ENCODE results near the gene MGAT4B. TPM values are rescaled to one million over a fixed set of nuclear protein-coding genes. Genes with fewer than 3 reads are reported as not detected.
"Not testable (repeated sequence)": the region's sequence is repeated elsewhere in the genome, so short reads cannot be mapped to it uniquely, and the experiment has no call there.

The MGAT4B gene
- total RNA-seq, 1 donor from 2014 or later: 93.3 TPM

DNA sequence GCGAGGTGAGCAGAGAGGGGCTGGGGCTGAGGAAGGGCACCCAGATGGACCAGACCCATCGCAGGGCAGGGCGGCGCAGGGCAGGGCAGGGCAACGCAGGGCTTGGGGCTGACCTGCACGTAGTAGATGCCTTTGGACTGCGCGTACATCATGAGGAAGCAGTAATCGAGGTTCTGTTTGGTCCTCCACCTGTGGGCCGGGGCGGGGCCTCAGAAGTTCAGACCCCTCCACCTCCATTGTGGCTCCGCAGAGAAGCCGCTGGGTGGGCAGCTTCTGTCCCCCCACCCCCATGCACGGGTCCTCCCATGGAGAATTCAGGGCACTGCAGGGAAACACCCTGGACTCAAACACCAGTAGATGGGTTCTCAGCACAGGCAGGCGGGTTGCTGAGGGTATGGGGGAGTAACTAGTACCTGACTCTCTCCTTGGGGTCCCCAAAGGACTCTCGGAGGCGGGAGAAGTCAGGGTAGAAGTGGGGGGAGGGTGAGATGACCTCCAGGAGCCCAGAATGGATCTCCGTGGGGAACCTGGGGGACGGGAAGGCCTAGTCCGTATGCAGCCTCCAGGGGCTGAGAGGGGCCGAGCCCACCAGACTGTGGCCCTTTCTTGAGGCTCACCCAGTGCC, 6.5 kb downstream of the MGAT4B start:
- DNase-seq (no peak), ATAC-seq (ENCODE audit: poor library complexity) (no peak)
- intact Hi-C loops (cut with DNase I): loop anchor here (10.0 kb wide), 1 partner anchor 105 kb away; the partner anchor contains the start of gene TBC1D9B

DNA sequence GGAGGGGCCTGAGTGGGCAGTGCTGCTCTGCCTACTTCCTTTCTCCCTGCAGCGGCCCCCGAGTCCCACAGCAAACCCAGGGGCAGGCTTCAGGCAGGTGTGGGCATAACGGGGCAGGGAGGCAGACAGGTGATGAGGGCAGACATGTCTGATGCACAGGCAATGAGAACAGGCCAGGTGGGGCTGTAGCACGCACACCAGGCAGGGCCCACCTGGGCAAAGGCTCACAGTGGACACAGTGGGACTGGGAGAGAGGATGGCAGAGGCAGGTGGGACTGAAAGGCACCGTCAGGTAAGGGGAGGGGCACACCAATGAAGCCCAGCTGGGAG, 7.1 kb downstream of the MGAT4B start:
- intact Hi-C loops (cut with DNase I): loop anchor here (10.0 kb wide), 1 partner anchor 125 kb away; no protein-coding TSS in a partner anchor
- ATAC-seq (ENCODE audit: poor library complexity) (no peak), DNase-seq (no peak)

DNA sequence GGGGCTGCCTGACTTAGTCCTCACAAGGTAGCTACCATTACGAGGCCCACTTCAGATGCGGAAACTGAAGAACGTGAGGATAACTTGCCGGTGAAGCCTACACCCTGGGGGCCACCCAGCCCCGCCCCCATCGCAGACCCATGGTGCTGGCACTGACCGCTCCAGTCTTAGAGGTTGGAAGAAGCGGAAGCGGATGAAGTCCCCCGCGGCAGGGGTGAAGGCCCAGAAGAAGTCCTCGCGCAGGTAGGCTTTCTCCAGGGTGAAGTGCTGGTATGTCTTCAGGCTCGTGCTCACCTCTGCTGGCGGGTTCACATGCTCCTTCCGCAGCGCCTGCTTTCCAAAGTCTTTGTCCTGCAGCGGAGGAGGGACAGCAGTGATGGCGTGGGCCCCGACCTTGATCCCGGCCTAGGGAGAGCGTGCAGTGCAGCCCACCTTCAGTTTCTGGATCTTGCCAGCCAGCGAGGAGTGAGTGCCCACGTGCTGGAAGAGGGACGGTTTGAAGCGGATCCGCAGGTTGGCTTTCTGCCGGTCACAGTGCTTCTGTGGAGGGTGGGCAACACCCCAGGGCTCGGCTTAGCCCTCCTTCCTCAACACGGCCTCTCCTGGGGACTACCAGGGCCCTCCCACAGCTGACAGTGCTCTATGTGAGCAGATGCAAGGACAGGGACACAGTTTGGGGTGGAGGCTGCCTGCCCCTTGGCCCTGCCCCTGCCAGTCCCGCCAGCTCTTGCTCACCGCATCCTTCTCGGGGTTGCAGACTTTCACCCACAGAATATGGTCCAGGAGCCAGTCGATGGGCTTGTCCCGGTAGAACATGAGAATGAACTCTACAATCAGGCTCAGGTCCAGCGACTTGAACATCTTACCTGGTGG, 7.7 kb downstream of the MGAT4B start:
- intact Hi-C loops (cut with DNase I): loop anchor here (10.0 kb wide), 1 partner anchor 124 kb away; no protein-coding TSS in a partner anchor
- no peak for DNase-seq
- no peak for ATAC-seq (ENCODE audit: poor library complexity)

DNA sequence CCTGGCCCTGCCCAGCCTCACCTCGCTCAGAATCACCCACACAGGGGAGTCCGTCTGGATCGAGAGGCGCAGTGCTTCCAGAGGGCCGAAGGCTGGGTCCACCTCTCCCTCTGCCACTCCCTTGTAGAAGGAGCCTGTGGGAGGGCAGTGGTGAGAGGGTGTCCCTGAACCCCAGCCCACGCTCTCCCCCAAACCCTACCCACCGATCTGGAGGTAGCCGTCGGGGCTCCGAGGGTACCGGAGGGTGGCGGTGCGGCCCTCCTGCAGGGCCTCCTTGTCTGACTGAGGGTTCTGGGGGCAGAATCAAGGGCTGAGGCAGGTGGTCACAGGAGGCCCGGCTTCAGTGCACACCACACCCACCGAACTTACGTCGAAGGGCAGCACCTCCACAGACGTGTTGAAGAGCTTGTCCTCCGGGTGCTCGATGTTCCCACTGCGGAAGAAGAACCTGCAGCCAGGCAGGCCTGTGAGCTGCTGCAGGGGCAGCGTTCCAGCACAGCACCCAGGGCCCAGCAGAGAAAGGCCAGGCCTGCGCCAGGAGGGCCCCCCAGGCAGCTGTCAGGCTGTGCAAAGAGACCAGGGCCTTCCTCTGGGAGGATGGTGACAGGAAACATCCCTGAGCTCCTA, 8.4 kb downstream of the MGAT4B start:
- DNase-seq: no peak
- intact Hi-C loops (cut with DNase I): loop anchor here (10.0 kb wide), 1 partner anchor 123 kb away; no protein-coding TSS in a partner anchor
- ATAC-seq (ENCODE audit: poor library complexity): no peak

DNA sequence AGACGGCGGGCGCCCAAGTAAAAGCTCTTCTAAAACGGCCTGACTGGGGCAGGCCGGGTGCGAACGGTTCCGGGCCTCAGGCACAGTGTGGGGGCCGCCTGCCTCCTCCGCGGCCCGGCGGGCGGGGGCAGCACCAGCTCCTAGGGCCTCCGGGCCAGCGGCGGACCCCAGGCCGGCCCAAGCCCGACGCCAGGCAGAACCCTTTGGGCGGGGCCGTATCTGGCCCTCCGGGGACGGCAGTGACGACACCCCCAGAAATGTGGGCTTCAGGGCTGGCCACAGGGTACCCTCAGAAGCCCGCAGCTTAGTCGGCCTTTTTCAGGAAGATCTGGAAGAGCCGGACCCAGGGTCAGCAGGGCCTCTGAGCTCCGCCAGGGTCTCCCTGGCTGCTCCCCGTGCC, 8.9 kb downstream of the MGAT4B start:
- intact Hi-C loops (cut with DNase I): loop anchor here (10.0 kb wide), 1 partner anchor 123 kb away; no protein-coding TSS in a partner anchor
- ATAC-seq (ENCODE audit: poor library complexity) (no peak), DNase-seq (no peak)

DNA sequence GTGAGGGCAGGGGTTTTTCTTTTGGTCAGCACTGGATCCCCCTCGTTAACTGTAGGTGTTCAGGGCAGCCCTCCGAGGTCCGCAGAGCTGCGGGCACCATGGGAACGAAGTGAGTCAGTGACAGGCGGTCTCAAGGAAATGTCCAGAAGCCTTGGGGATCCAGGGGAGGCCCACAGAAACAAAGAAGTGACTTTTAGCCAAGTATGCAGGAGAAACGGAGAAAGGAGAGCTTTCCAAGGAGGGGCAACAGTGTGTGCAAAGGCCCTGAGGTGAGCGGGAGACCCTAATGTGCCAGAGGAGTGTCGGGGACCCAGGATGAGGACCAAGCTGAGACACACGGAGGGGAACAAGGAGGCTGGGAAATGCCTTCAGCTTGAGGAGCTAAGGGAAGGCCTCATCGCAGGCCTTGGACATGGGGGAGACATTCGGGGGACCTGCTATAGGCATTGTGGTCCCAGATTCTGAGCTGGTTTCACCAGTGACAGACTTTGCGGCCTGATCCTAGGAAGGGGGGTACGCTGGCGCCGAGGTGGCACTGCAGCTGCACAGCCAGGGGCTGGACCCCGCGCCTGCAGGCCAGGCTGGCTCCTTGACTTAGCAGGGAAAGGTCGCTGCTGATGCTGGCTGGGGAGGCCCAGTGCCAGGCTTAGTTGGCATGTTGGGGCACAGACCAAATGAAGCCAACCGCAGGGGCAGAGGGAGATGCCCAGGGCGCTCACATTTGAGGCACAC, 9.6 kb downstream of the MGAT4B start:
- intact Hi-C loops (cut with DNase I): loop anchor here (10.0 kb wide), 1 partner anchor 122 kb away; no protein-coding TSS in a partner anchor
- ATAC-seq (ENCODE audit: poor library complexity) (no peak), DNase-seq (no peak)

DNA sequence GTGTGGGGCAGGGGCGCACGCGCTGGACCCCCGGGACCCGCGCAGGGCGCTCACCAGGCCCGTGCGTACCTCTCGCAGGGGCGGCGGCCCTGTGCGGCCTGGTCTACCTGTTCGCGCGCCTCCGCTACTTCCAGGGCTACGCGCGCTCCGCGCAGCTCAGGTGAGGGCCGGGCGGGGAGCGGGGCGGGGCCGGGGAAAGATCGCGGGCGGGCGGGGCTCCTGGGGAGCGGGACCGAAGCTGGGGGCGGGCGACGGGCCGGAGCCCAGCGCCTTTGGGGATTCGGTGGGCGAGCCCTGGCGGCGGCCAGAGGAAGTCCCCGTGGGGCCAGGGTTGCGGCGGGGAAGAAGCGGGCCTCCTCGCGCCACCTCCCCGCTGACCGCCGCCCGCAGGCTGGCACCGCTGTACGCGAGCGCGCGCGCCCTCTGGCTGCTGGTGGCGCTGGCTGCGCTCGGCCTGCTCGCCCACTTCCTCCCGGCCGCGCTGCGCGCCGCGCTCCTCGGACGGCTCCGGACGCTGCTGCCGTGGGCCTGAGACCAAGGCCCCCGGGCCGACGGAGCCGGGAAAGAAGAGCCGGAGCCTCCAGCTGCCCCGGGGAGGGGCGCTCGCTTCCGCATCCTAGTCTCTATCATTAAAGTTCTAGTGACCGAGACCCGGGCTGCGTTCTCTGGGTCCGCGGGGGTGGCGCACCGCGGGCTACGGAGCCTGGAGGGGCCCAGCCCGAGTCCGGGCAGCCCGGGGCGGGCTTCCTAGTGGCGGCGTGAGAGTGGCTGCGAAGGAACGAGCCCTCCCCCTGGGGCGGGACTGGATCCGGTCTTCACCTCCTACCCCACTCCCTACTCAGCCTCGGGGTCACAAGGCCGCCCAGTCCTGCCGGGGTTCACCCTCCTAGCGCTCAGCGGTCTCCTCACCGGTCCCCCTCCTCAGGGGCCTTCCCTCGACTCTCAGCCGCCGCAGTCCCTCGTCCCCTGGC, 10.5 kb downstream of the MGAT4B start:
- ATAC-seq (ENCODE audit: poor library complexity): peak; percentile 81
- peak; percentile 89 for DNase-seq
- intact Hi-C loops (cut with DNase I): loop anchor here (10.0 kb wide), 1 partner anchor 121 kb away; no protein-coding TSS in a partner anchor

DNA sequence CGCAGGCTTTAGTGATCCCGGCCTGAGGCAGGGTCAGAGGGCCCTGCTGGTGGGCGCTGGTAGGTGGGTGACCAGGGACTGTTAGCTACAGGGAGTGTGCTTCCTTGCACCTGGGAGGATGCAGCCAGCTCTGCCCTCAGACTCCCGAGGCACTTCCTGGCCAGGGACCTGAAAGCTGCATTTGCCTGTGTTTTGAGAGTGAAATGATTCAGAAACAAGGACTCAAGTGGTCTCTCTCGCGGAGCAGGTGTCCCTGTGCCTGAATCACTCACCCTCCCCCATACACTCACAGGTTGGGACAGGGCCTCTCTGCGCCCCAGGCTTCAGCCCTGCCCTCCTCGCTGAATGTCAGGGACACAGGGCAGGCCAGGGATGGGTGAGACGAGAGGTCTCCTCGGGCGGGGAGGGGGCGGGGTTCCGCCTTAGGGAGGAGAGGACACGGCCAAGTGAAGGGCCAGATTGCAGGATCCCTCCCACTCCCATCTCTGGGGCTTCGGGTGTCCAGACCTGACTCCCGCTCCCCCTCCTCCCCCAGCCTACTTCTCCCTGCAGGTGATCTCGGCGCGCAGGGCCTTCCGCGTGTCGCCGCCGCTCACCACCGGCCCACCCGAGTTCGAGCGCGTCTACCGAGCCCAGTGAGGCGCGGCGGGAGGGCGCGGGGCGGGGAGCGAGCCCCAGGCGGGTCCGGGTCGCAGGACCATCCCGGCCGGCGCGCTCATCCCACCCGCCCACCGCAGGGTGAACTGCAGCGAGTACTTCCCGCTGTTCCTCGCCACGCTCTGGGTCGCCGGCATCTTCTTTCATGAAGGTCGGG, 11.4 kb downstream of the MGAT4B start:
- DNase-seq: no peak
- peak; percentile 4 for ATAC-seq (ENCODE audit: poor library complexity)
- intact Hi-C loops (cut with DNase I): loop anchor here (10.0 kb wide), 1 partner anchor 120 kb away; no protein-coding TSS in a partner anchor

DNA sequence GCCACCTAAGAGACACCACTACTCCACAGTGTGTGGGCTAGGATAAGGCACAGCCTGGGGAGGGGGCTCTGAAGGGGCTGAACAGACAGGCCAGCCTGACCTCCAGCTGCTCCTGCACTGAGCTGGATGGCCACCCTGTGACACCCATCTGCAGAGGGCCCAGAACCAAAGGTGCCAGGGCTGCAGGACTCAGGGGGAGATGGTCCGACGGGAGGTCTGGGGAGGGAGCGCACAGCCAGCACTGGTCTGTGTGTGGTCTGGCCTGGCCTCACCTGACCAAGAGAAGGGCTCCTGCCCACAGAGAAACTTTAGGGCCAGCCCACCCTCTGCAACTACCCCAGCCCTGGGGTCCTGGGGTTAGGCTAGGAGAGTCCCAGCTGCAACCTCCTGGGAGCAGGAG, 12.1 kb downstream of the MGAT4B start:
- ATAC-seq (ENCODE audit: poor library complexity) (no peak), DNase-seq (no peak)
- intact Hi-C loops (cut with DNase I): loop anchor here (10.0 kb wide), 1 partner anchor 120 kb away; no protein-coding TSS in a partner anchor

DNA sequence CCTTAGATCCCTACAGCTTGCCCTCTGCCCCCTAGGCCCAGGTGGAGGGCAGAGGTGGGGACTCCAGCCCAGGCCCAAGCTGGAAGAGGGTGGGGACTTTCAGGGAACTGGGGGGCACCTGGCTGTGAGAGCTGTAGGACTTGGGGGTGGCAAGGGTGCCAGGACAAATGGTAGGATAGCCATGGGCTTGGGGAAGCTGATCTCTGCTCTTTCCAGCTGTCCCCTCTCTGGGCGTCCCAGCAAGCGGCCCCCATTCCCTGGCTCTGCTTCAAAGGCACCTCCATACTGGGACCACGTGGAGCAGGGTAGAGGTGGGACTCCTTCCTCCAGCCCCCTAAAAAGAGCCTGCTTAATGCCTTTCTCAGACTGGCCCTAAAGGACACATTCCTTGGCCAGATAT, 12.5 kb downstream of the MGAT4B start:
- no peak for ATAC-seq (ENCODE audit: poor library complexity)
- intact Hi-C loops (cut with DNase I): loop anchor here (10.0 kb wide), 1 partner anchor 119 kb away; no protein-coding TSS in a partner anchor
- no peak for DNase-seq

DNA sequence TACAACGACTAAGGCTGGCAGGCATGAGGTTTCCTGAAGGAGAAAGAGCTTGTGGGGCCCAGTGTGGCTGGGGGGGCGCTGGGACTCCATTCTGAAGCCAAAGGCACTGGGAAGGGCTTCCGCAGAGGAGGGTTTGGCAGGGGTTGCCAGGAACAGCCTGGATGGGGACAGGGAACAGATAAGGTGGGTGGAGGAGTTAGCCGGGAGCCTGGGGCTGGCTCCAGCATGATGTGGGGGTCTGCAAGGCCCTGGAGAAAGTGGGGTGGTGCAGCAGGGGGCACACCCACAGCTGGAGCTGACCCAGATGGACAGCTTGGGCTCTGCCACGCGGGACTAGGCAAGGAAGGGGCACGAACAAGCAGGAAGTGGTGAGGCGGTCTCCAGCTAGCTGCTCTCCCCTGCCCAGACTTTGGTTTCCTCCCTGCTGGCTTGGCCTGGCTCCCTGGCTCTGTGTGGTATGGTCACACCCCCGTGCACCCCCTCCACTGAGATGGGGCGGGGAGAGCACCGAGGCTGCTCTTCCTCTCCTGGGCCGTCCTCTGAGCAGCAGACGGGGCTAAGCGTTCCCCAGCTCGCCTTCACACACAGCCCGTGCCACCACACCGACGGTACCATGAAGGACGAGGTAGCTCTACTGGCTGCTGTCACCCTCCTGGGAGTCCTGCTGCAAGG, 13.1 kb downstream of the MGAT4B start, which contains the start of gene LTC4S:
TSS of gene LTC4S (plus strand) at position 519 of the 672 bp plus-strand sequence. CDS start at position 614, 95 bp downstream.
- peak; percentile 93 for DNase-seq
- intact Hi-C loops (cut with DNase I): loop anchor here (10.0 kb wide), 1 partner anchor 119 kb away; no protein-coding TSS in a partner anchor
- peak; percentile 66 for ATAC-seq (ENCODE audit: poor library complexity)

DNA sequence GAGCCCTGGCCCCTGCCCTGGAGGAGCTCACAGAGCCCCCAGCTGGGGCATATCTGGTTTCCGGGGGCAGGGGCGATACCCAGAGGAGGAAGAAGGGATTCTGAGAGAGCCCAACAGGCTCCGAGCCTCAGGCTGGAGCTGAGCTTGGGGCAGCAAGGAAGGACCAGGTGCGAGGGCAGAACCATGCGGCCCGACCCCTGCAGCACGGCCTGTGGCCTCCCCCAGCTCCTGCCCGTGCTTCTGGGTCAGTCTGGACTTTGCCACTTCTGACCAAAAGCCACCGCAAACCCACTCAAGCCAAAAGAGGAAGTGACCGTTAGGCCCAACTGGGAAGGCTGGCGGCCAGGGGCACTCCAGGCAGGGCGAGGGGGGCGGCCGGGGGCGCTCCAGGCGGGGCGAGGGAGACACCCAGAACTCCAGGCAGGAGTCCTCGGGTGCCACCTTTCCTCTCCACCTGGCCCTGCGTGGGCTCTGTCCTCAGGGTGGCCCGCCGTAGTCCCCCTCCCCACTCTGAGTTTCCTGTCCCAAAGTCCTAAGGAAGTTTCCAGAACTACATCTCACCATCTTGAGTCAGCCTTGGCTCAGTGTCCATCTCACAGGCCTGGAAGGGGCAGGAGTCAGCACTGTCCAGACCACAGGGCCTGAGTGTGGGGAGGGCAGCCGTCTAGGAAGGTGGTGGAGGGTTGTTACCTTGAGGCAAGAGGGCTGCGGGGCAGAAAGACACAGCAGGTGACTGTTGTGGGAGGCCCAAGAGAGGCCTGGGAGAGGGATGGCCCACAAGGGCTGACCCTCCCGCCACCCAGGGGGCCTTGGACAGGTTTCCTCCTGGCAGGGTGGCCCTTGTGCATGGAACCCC, 13.8 kb downstream of the MGAT4B start:
- DNase-seq (peak; percentile 66), ATAC-seq (ENCODE audit: poor library complexity) (peak; percentile 0)
- intact Hi-C loops (cut with DNase I): loop anchor here (10.0 kb wide), 1 partner anchor 118 kb away; no protein-coding TSS in a partner anchor

DNA sequence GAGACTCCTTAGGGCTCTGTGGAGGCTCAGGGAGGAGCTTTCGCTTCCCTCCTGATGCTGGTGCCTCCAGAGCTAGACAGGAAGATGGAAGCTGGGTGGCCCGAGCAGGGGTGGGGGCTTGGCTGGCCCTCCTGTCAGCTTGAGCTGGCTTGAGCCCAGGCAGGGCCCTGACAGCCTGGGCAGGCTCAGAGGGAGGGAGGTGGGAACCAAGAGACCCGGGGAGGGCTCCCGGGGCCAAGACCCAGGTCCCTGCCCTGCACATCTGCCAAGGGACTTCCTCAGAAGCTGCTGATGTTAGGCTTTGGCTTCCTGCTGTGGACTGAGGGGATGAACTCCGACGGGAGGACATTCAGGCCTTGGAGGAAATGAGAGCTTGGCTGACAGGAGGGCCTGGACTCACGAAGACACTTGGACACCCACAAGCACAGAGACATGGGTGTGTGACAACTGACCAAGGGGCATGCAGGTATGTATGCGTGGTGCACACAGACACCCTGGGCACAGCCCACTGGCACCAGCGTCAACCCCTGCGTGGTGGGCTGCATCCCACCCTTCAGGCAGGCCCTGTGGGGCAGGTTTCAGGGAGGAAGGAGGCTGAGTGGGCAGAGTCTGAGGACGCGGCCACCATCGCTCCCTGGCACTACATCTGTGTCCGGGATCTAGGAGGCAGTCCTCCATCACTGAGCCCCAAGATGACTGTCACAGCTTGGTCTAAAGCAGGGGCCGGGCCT, 14.6 kb downstream of the MGAT4B start:
- intact Hi-C loops (cut with DNase I): loop anchor here (10.0 kb wide), 1 partner anchor 117 kb away; no protein-coding TSS in a partner anchor
- ATAC-seq (ENCODE audit: poor library complexity): no peak
- DNase-seq: peak; percentile 78

DNA sequence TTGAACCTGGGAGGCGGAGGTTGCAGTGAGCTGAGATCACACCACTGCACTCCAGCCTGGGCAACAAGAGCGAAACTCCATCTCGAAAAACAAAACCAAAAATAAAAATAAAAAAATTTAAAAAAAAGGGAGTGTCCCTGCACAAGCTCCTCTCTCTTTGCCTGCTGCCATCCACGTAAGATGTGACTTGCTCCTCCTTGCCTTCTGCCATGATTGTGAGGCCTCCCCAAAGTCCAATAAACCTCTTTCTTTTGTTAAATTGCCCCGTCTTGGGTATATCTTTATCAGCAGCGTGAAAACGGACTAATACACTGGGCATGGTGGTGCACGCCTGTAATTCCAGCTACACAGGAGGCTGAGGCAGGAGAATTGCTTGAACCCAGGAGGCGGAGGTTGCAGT, 17.4 kb downstream of the MGAT4B start:
- intact Hi-C loops (cut with DNase I); ATAC-seq (ENCODE audit: poor library complexity); DNase-seq: not testable (repeated sequence)
